HG03045 (cell line): Measurements from ENCODE around the gene TACO1.

Experiments
- ATAC-seq: cut with Tn5 transposase; IDR thresholded peaks from one replicate; pipeline ENCODE4 v1.9.1; 2021; ENCODE audit warnings: mild to moderate bottlenecking, moderate library complexity; ENCODE audit not compliant: unreplicated experiment

TACO1 gene

DNA sequence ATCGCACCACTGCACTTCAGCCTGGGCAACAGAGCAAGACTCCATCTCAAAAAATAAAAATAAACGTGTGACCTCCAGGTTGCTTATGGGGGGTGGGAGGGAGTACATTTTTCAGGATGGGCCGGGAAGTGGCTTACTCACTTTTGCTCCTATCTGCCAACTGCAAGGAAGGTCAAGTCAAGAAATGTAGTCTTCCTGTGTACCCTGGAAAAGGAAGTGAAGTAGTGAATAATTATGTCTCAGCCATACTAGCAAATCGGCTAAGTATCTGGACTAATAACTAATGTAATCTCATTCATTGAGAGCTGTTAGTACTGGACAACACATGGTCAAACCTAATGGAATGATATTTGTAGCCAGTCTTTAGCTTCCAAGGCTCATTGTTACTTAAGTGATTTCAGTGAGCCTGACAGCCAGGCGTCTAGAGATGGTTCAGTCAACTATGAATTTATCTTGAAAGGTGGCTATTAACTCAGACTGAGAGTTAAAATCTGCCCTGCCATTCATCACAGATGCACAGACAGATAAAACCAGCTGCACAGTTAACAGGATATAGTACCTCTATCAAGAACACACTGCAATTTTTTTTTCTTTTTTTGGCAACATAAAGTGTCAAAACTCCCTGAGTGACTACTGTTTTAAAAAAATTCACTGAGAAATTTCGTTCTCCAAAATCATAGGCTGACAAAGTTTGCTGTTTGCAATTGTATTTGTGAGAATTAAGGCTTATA lies 3.7 kb upstream of the TACO1 start:
- ATAC-seq = no peak

- ATAC-seq = no peak
These were observed 2.4 kb upstream of the TACO1 start for GRCh38 chr17:63598281-63598680.

GRCh38 chr17:63601439-63602371 lies 1.0 kb downstream of the TACO1 start:
- ATAC-seq = no peak

- no peak for ATAC-seq
These were observed 9.3 kb downstream of the TACO1 start for GRCh38 chr17:63609816-63610573.

DNA sequence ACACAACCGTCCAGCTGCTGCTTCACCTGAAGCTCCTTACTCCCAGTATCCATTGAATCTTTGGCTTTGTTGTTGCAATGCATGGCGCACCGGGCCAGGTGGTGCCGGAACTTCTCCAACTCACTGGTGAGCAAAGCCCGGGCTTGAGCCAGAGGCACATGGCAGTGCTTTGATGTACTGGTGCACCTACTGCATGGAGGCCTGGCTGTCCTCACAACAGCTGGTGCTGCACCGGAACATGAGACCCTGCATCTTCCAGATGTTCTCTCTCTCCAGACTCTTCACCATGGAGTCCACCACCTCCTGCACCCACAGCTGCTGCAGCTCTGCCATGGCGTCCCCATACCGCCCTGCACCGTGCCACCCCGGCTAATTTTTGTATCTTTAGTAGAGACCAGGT lies 10.2 kb downstream of the TACO1 start:
- ATAC-seq = no peak

DNA sequence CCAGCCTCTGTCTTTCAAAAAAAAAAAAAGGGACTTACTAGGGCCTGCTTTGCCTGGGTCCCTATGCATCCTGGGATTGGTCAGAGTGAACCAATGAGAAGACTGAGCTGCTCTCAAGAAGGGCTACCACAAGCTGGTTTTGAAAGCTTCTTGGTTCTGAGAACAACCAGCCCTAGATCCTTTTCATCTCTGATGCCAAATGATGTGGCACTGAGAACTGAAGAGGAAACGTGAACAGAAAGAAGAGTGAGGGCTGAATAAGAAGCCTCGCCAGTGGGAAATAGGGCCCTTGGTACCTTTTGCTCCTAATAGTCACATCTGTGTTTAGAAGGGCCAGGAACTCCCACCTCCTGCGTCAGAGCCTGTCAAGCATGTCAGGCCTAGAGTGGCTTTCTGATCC lies 10.7 kb downstream of the TACO1 start:
- ATAC-seq = no peak

- no peak for ATAC-seq
These were observed 13.0 kb downstream of the TACO1 start for GRCh38 chr17:63613663-63614062.

DNA sequence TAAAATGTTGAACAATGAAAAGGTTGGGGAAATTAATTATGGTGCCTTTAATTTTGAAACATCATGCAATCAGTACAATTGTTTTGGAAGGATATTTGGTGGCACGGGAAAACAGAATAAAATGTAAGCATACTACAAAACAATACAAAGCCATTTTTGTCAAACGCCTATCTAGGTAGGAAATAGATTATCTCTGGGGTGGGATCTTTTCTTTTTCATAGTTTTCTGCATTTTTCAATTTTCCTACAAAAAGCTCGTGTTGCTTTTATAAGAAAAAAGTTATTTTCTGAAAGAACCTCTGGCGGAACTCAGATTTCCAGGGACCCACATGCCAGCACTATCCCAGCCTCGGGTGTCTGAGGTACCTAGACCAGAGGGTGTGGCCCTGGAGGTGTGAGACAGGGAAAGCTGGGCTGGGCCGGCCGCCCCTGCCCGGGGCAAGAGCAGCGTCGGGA lies 20.6 kb downstream of the TACO1 start:
- ATAC-seq = no peak

GRCh38 chr17:63621684-63622573 lies 21.2 kb downstream of the TACO1 start, which contains the start of gene MAP3K3:
Gene MAP3K3, plus strand, starts transcription at chr17:63622417. Its CDS starts 343 bp downstream, at chr17:63622760.
- ATAC-seq = peak; percentile 92

DNA sequence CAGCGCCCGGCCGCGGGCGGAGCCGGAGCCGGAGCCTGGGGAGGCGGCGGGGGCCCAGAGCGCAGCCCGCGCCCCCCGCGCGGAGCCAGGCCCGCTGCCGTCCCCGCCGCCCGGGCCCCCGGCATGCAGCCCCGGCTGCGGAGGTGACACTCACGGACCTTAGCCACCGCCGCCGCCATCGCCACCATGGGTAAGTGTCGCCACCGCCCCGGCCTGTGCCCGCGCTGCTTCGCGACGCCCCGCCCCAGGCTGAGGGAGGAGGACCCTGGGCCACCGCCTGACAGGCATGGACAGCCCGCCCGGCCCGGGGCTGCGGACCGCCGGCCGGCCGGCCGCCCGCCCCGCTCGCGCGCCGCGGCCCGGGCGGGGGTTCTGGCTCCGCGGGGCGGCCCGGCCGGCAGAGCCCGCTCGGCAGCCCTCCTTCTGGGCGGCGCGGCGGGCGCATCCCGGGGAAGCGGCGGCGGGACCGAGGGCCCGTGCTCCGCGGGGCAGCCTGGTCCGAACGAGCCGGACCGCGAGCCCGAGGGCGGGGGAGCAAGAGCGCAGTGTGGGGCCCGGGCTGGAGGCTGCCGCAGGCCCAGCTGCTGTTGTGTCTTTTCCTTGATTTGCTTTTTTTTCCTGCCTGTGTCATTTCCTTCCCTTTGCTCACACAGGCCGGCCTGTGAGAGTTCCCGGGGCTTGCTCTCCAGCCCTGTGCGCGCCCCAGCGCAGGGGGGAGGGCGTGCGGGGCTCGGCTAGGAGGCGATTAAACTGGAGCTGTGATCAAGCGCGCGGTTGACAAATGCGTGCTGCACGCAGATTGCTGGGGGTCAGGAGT lies 22.1 kb downstream of the TACO1 start:
- ATAC-seq = peak; percentile 34

DNA sequence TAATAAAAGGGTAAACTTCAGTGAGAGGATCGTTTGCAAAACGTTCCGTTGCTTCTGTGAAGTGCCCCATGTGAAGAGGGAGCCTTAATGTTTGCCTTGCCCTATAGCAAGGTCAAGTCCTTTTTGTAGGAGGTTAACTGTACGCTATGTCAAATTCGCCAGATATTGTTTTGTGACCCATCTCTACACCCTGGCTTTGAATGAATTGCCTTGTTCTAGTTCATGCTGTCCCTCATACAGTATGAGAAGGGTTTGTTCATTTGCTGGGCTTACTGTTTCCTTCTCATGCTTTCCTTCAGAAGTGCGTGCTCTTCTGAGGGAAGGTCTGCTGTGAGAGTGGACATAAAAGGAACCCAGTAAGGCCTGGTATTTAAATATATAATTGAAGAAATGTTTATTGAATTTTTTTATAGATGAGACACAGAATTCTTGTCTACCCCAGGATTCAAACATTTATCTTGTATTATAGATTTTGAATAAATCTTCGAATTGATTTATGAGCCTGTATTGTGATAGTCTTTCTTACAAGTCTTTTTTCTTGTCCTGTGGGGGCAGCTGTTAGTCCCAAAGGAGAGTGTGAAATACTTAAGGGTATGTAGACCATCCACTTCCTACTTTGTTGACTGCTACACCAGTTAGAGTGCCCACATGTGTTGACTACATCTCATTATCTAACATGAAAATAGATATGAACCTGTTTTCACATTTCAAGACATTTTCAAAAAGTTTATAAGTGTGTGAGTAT lies 23.3 kb downstream of the TACO1 start:
- no peak for ATAC-seq

DNA sequence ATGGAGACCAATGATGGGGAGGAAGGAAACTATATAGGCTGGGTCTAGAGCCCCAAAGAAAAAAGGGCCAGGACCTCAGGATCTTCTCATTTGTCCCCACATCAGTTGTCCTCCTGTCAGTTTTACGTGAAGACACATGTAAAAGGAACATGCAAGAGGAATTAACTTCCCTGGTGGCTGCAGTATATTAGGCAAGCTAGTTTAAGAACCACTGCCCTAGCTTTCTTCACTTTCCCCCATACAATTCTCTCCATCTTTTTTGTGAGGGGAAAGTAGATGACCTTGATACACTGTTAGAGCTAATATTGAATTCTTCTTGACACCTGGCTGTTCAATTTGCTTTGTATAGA lies 23.8 kb downstream of the TACO1 start:
- ATAC-seq = no peak

DNA sequence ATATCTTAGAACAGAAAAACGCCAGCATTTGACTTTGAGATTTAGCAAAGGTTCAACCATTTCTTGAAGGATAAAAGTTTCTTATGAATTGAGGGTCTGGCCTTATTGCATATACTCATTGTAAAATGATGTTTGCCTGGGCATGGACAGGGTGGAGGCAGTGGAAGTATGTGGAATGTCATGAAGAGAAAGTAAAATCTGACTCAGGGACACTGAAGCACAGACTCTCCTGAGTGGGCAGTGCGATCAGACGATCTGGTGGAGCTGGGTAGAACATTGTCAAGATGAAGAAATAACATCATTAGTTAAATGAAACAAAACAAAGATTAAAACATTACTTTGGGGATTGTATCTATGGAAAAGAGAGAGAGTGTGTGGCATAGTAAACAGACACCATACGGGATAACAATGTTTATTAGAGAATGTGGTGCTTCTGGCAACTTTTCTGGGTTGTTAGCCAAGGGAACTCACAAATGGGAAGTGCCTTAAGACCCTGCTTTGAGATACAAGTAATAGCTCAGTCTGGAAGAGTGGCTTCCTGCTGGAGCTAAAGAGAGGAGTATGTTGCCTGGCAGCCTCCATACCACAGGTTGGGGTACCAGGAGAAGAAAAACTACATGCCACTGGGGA lies 26.0 kb downstream of the TACO1 start:
- ATAC-seq = no peak

DNA sequence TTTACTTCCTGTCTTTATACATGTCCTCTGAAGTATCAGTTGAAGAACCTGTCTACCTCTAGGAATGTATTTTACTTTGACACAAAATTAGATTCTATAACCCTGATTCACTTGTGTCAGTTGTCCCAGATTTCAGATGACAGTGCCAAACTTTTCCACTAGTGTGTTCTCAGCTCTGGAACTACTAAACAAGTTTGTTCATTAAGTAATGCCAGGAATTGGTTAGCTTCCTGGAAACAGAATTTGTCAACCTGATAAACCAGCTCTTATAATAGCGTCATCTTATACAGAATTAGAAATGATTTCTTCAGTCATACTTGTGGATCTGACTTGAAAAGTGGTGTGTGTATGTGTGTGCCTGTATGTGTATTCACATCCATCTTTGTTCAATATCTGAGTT lies 28.9 kb downstream of the TACO1 start:
- ATAC-seq = no peak

DNA sequence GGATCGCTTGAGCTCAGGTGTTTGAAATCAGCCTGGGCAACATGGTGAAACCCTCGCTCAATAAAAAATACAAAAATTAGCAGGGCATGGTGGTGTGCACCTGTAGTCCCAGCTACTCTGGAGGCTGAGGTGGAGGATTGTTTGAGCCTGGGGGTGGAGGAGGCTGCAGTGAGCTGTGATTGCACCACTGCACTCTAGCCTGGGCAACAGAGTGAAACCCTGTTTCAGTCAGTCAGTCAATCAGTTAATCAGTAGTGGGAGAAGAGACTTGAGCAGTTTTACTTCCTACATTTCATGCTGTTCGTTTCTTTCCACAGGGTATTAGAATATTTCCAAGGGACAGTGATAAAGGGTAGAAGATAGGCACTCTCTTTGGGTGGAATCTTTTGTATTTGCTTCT lies 30.4 kb downstream of the TACO1 start:
- no peak for ATAC-seq

- ATAC-seq = no peak
These were observed 30.9 kb downstream of the TACO1 start for GRCh38 chr17:63631626-63632025.

GRCh38 chr17:63633742-63634141 lies 33.0 kb downstream of the TACO1 start:
- no peak for ATAC-seq

- ATAC-seq = no peak
These were observed 33.5 kb downstream of the TACO1 start for GRCh38 chr17:63634163-63634562.
